ENCODE data around the gene PPL. TPM values are rescaled to one million over a fixed set of nuclear protein-coding genes. Genes with fewer than 3 reads are reported as not detected.

PPL gene
- total RNA-seq, 1 donor from 2014 or later, result 26.4 TPM

DNA sequence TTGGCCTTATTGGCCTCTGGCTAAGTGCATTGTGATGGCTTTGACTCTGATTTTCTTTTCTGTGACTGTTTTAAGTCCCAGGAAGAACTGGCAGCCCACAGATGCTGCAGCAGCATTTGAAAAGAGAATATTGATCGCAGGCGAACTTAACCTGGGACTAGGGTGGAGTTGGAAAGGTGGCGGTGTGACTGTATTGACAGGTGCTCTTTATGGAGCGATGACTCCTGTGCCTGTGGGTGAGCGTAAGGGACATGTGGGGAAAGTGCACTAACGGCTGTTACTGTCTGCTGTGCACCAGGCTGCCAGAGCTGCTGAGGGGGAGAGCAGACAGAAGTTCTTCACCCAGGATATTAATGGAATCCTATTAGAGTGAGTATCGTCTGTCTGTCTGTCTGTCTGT is 68.4 kb downstream of the PPL start:
- DNase-seq (ENCODE audit: low spot score) (no peak), ATAC-seq (peak; percentile 68)

DNA sequence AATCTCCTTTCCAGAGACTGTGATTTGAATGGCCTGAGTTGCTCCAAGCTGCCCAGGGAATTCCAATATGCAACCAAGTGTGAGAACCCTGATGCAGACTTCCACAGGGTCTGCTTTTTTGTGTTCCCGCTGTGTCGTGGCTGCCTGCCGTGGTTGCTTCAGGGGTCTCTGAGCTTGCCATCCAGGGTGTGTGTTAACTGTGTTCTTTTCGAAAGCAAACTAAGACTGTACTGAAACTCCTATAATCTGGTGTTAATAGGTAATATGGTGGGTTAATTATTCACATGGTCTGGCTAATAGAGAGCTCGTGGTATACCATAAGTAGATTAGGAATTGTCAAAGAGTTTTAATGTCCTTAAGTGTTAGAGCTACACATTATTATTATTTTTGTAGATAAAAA is 68.9 kb downstream of the PPL start:
- ATAC-seq, result peak; percentile 48
- DNase-seq (ENCODE audit: low spot score), result no peak

DNA sequence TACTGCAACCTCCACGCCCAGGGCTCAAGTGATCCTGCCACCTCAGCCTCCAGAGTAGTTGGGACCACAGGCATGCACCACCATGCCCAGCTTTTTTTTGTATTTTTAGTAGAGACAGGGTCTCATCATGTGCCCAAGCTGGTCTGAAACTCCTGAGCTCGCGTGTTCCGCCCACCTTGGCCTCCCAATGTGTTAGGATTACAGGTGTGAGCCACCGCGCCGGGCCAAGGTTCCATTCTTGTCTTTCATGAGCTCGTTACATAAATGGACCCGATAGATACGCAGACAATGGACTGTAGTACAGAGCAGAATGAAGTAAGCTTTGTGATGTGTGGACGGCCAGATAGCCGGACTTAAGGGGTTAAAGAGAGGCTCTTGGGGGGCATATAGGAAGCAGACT is 70.4 kb downstream of the PPL start:
- DNase-seq (ENCODE audit: low spot score) (no peak), ATAC-seq (no peak)

DNA sequence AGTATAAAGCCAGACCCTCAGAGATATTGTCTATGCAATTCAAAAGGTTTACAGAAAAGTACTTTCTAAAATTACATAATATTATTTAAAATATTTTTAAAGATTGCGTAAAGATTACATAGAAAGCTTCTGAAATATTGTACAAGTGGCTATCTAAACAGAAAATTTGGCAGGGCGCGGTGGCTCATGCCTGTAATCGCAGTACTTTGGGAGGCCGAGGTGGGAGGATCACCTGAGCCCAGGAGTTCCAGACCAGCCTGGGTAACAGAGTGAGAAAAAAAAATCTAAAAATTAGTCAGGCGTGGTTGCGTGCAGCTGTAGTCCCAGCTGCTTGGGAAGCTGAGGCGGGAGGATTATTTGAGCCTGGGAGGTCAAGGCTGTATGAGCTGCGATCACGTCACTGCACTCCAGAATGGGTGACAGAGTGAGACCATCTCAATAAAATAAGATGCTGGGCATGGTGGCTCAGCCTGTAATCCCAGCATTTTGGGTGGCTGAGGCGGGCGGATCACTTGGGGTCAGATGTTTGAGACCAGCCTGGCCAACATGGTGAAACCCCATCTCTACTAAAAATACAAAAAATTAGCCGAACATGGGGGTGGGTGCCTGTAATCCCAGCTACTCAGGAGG is 71.6 kb downstream of the PPL start:
- ATAC-seq (no peak), DNase-seq (ENCODE audit: low spot score) (no peak)

DNA sequence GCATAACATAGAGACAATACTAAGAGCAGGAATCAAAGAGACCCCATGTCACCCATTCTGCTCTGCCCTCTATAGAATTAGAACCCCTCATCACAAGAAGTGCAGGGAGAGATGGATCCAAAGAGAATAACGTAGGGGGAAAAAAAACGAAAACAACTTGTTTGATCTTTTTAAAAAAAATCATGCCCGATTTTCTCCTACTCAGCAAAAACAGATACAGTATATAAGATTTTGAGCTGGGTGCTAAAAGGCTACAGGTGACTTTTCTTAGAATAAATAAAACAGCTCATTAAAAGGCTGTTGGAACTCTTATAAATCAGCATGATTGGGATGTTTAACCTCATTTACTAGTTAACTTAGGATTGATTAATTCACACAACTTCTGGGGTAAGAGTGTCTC is 72.2 kb downstream of the PPL start:
- no peak for DNase-seq (ENCODE audit: low spot score)
- no peak for ATAC-seq

DNA sequence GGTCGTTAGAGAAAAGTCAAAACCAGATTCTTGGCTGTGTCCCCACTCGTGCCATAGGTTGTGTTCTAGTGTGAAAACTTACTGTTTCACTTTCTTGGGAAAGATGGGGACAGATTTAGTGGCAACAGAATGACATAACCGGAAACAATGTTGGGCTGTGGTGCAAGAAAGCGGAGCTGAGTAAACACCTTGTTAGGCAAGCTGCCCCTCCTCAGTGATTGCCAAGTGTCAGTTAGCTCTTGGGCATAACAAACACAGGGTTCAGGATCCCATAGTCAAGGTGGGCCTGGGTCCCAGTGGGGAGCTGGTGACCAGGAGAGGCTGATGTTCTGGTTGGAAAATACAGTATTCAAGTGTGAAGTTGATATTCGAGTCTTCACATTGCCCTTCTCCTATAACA is 74.3 kb downstream of the PPL start:
- peak; percentile 88 for ATAC-seq
- DNase-seq (ENCODE audit: low spot score), result peak; percentile 81

DNA sequence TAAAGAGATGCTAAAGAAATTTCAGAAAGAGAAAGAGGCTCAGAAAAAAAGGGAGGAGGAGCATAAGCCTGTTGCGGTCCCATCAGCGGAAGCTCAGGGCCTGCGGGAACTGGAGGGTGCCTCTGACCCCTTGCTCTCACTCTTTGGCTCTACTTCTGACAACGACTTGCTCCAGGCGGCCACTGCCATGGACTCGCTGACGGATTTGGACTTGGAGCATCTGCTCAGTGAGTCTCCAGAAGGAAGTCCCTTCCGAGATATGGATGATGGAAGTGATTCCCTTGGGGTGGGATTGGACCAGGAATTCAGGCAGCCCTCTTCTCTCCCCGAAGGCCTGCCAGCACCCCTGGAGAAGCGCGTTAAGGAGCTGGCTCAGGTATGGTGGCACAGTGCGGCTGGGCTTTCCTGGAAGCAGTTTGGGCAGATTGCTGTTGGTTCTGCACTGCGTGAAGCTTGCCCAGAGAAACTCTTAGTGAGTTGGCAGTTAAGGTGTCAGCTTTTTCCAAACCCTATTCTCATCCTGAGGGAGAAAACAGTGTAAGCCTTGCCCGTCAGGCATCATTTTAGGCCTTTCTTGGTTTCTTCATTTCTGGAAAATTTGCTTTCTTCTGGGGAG is 76.1 kb downstream of the PPL start:
- DNase-seq (ENCODE audit: low spot score) (no peak), ATAC-seq (no peak)

DNA sequence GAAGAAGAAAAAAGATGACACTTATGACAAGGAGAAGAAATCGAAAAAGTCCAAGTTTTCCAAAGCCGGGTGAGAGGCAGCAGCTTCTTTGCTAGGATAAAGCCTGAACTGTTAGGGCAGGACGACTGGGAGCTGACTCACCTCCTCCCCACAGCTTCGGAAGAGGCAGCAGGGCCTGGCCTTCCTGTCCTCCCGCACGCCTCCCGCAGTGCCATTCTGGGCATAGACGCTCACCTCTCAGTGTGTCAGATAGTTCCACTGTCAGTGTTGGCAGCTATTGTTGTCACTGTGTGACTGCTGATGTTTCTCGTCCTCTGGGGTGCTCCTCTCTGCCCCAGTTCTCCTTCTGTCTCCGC is 77.1 kb downstream of the PPL start:
- ATAC-seq (no peak), DNase-seq (ENCODE audit: low spot score) (no peak)

DNA sequence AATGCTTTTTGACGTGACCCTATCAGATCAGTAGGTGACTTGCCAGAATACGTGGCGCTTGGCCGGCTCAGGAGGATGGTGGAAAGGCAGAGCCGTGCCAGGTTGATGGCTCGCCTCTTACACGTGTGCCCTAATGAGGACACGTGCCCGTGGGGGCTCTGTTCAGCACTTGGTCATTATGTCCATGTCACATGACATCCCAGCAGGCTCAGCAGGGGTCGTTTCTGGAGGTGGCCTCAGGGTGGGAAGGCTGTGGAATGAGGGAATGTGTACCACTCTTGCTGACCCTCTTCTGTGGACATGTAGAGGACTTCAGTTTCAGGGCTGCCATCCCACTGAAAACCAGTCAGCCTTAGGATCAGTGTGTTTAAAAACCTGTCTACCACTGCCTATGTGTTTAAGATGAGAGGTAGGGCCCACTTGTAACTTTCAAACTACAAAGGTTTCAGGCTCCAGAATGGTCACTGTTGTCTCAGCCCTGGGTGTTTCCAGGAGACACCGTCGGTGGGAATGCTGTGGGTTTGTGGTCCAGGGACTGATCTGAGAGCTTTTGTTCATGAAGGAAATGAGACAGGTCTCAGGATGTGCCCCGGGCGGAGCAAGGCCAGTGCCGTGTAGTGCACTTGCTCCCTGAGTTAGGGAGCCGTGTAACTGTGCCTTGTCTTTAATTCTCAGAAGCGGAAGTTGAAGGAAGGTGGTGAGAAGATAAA is 77.6 kb downstream of the PPL start:
- DNase-seq (ENCODE audit: low spot score) (no peak), ATAC-seq (no peak)

DNA sequence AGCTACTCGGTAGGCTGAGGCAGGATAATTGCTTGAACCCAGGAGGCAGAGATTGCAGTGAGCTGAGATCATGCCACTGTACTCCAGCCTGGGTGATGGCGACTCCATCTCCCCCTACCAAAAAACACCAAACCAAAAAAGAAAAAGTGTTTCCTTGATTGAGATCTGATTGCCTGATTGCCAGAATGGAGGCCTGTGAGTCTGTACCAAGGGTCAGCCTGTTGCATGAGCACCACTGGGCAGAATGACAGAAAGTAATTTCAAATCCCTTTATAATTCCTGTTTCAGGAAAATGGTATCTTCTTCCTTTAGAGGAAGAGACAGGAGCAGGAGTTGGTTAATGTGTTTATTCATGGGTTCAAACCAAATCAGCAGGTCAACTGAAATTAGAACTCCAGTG is 81.1 kb downstream of the PPL start:
- no peak for DNase-seq (ENCODE audit: low spot score)
- peak; percentile 29 for ATAC-seq

DNA sequence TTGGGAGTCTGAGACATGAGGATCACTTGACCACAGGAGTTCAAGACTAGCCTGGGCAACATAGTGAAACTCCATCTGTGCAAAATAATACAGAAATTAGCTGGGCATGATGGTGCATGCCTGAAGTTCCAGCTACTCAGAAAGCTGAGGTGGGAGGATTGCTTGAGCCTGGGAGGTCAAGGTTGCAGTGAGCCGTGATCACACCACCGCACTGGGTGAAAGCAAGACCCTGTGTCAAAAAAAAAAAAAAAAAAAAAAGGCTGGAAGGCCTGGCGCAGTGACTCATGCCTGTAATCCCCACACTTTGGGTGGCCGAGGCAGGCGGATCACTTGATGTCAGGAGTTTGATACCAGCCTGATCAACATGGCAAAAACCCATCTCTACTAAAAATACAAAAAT is 81.6 kb downstream of the PPL start:
- DNase-seq (ENCODE audit: low spot score) (no peak), ATAC-seq (no peak)

DNA sequence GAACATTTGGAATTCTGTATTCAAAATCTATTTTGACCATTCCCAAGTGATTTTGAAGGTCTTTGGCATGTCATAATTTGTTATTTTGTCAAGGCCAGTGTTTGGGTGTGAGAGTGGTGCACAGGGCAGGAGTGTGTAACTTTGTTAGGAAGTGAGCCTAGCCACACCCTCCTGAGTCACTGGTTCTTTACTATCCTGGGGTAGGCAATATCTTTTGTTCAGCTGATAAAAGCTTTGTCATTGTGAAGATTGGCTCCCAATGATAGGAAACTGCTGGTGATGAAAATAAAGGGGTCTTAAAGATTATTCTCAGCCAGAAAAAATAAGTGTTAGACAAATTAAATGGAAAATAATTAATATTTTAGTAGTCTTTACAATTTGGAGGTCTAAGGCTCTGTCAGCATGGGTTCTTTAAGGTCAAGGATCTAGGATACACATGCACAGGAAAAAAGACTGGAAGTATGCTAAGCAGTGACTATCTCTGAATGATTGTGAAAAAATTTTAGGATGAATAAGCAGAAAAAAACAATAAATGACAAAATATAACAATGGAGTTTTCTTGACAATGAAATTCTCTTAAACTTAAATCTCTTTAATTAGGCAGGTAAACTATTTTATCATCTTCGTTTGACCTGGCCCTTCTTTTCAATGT is 84.6 kb downstream of the PPL start:
- DNase-seq (ENCODE audit: low spot score) (no peak), ATAC-seq (no peak)

DNA sequence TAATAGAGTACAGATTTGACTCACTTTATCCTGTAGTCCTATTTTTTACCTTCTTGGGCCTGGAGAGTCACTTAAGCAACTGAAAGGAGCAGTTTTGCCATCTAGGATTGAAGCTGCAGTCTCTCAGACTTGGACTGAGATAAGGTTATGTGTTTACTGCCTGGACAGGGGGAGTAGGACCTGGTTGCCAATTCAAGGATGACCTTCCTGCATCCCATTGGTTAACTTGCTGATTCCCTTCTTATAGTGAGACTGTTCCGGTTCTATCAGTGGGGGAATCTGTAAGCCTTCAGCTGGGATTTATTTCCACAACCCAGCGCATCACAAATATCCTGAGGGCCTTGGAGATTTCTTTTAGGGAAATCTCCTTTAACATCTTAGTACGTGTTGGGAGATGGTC is 86.7 kb downstream of the PPL start:
- DNase-seq (ENCODE audit: low spot score) (no peak), ATAC-seq (no peak)

DNA sequence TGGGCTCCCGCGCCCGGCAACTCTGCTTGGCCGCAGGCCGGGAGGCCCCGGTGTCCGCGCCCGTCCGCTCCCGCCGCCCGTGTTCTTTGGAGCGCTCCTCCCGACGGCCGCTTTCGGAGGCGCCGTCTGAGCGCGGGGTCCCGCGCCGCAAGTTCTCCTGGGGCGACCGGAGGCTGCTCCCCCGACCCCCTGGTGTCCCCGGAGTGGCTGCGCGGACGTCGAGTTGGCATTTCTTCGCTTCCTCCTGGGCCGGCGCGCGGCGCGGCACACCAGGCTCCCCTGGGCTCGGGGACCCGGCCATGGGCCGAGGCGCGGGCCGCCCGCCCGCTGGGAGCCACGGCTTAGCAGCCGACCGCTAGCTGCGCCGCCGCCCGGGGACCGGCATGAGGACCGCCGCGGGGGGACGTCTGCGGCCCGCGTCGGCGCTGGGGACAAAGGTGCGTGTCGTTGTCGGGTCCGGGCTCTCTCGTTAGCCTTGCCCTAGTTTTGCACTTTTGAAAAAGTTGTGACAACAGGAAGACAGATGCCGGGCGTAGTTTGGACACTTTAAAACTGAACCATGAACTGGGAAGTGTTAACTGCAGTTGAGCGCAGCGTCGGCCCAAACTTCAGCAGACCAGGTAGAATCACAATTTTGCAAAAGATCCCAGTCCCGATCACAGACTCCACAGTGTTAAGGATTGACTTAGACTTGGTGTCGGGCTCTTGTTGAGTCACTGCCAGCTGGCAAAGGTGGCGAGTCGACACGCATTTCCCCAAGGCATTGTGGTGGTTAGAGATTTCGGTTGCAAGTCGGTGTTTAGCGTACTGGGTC is 89.0 kb downstream of the PPL start:
- peak; percentile 47 for ATAC-seq
- DNase-seq (ENCODE audit: low spot score), result peak; percentile 75

DNA sequence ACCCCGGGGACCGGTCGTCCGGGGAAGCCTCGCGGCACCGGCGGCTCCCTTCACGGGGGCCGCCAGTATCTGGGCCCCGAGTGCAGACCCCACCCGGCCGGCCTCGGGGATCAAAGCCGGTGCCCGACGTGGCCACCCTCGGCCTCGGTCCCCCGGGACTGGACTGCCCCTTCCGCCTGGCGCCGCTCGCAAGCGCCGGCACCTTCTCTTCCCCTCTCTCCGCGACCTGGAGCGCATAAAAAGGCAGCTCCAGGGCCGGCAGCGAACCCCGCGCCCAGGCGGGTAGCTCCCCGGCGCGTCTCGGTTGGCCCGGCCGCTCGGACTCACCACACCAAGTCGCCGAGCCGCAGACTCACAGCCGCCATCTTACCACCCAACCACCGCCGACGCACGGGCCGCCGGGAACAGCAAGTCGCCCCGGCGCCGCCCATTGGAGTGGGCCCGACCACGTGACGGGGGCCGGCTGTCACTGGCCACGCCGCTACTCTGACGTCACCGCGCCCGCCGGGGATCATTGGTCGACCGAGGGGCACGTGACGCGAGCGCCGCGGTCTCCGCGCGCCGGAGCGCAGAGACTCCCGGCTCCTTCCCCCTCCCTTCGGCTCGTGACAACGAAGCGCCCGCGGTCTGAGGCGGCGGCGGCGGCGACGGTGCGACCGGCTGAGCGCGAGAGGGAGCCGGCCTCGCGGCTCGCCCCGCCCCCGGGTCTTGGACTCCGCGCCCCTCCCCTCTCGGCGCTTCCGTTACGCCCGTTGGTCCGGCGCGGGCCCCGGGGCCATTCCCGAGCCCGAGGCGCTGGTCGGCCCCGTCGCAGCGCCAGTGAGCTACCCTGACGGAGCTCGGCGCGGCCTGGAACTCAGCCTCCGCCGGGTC is 89.8 kb downstream of the PPL start, which contains the start of the genes GLYR1 and UBN1:
GLYR1 (minus strand) TSS at position 388 of the 873 bp plus-strand sequence; CDS start at position 365, 23 bp downstream.
UBN1 (plus strand) TSS at position 581 of the 873 bp plus-strand sequence. CDS start 5,437 bp downstream, outside the sequence.
- DNase-seq (ENCODE audit: low spot score), result peak; percentile 99
- peak; percentile 89 for ATAC-seq

DNA sequence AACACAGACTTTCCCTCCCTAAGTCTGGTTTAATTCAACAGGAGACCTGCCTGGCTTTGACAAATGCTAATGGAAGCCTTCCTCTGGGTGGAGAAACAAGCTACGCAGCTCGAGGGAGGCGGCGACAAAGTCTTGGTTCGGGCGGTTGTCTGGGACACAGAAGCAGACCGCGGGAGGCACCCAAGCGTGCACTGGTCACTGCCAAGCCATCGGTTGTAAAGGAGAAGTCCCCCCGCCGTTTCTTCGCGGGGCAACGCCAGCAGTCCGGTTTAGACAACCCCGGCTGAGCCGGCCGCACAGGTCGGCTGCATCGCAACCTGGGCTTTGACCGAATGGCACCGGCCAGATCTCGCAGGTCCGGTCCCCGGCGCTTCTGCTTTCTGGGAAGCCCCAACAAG is 90.4 kb downstream of the PPL start:
- DNase-seq (ENCODE audit: low spot score), result peak; percentile 67
- peak; percentile 54 for ATAC-seq

DNA sequence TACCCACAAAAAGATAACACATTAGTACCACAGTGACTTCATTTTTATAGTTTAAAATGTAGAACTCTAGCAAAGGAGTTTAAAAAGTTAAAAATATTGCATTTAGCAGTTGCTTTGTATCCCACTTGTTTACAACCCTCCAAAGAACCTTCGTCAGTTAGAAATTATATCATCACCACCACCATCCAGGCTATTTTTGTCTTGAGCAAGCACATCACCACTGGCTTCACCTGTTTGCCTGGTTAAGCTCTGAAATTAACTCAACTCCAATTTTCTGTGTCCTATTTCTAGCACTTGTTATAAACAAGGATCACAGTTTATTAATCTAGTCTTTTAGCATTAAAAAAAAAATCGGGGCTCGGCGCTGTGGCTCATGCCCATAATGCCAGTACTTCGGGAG is 96.0 kb downstream of the PPL start:
- DNase-seq (ENCODE audit: low spot score) (no peak), ATAC-seq (no peak)

DNA sequence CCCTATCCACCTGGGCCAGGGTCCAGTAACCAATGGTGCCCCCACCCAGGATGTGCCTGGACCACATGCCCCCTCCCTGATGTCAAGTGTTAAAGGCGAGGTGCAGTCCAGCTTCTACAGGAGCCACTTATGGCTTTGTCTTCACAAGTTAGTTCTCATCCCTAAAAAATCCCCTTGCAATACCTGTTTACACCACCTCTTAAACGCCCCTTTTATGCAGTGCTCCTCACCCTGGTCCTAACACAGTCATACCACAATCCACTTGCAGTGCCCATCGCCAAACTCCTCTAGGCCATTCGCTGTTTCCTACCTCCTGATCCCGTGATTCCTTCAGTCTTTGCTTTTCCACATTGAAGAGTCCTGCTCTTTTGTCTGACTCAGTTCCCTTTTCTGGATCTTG is 97.0 kb downstream of the PPL start:
- no peak for ATAC-seq
- no peak for DNase-seq (ENCODE audit: low spot score)

DNA sequence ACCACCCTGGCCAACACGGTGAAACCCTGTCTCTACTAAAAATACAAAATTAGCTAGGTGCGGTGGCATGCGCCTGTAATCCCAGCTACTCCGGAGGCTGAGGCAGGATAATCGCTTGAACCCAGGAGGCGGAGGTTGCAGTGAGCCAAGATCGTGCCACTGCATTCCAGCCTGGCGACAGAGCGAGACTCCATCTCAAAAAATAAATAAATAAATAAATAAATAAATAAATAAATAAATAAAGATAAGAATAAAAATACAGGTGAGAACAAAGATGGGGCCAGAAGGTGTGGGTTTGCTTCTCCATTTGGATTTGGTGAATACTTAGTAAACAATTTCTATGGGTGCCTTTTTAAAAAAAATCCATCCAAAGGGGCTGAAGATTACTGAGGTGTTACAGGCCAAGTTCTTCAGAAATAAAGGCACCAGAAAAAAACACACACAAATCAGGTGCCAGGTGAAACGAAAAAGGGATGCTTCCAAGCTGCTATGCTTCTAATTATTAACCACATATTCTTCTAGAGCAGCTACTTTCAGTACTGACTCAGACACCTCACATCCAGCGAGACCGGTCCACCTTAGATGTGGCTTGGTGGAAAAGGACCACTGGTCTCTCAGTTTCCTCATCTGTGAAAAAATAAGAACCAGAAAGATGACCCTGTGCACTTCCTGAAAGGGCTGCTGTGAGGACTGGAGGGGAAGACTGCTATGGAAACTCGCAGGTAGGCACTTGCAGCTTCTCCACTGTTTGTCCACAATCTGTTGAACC is 99.0 kb downstream of the PPL start:
- ATAC-seq (no peak), DNase-seq (ENCODE audit: low spot score) (no peak)

All from left lobe of liver (tissue), 2 donors.